A204.1 (cell line): ENCODE measurements around the gene ISLR2.

Experiments used
- FAIRE-seq: peaks from 2 replicates; lab custom pipeline; 2012; peaks lifted over from hg19 to GRCh38; lab: Jason Lieb, UNC

ISLR2 gene

DNA sequence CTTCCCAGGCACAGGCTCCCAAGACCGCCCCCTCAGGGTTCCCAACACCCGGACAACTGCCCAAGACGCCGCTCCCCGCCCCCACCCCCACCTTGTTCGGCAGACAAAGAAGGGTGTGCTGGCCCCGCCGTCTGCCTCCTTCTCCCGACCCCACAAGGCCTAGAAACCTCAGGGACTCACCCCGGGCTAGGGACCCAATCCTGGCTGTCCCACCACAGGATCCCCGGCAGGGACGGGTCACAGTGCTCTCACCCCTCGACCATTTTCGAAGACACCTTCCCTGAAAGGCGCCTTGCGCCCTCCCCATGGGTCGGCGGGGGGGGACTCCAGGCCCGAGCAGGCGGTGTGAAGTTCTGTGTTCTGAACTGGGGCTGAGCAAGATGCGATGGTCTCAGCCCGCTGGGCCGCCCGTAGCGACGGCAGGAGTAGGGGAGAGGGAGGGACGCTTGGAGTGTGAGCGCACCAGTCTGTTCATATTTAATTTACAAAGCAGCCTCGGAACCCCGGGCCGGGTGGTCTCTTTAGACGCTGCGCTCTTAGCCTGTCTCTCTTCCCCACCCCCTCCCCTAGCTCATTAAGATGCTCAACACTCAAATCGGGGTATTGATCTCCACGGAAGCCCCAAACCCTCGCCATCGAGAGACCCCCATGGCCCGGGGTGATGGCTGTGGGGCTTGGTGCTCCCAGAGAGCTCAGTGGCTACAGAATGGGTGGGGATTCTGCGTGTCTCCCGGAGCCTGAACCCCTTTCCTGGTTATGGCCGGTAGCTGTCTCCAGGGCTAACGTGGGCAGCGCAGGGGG is 1.4 kb upstream of the ISLR2 start:
- FAIRE-seq = no peak

DNA sequence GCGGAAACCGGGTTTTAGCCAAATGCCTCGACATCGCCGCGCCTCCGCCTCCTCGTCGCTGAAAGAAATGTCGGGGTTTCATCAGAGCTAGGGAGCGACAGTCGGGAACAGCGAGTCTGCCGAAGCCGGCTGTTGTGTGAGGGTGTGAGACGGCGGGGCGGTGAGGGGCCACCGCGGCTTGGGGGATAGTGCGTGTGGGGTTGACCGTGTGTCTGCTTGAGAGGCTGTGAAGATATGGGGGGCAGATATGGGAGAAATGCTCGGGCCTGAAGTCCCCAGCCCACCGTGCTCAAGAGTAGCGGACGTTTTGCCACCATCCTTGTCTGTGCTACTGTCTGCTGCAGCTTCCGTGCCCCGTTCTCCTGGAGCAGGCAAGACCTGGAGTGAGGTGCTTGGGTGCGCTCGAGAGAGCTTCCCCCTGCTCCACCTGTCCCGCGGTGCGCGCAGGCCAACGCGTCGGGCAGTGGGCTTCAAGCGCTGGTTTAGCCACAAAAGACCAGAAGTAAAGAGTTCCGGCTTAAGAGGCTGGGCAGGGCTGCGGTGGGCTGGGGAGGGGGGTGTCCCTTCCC is 716 bp upstream of the ISLR2 start:
- no peak for FAIRE-seq

DNA sequence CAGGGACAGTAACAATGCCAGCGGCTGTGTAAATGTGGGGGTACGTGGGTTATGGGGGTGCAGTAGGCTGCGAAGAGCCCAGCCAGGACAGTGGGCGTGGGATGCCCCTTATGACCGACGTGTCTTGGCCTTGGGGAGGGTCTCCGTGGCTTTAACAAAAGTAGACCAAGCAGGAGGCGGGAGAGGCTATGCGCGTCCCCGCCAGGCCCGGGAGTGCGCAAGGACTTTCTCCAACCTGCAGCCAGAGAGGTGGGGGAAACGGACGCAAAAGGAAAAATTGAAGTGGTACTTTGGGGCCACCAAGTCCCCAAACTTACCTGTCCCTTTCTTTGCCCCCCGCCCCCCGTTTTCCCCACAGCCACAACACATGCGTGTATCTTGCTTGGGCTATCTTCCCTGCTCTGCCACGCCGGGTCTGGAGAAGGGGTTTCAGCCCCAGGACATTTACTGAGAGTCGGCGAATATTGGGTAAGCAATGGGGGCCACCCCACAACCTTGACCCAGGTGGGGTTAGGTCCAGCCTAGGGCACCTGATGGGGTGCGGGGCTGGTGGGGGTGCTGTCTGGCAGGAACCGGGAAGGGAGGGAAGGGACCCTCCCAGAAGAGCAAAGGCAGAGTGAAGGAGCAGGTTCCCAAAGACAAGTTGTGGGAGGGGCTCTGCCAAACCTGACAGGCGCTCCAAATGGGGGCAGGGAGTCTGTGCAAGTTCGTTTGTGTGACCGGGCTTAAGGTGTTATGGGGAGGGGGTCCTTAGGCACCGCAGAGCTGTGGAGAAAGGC is 652 bp downstream of the ISLR2 start:
- no peak for FAIRE-seq

DNA sequence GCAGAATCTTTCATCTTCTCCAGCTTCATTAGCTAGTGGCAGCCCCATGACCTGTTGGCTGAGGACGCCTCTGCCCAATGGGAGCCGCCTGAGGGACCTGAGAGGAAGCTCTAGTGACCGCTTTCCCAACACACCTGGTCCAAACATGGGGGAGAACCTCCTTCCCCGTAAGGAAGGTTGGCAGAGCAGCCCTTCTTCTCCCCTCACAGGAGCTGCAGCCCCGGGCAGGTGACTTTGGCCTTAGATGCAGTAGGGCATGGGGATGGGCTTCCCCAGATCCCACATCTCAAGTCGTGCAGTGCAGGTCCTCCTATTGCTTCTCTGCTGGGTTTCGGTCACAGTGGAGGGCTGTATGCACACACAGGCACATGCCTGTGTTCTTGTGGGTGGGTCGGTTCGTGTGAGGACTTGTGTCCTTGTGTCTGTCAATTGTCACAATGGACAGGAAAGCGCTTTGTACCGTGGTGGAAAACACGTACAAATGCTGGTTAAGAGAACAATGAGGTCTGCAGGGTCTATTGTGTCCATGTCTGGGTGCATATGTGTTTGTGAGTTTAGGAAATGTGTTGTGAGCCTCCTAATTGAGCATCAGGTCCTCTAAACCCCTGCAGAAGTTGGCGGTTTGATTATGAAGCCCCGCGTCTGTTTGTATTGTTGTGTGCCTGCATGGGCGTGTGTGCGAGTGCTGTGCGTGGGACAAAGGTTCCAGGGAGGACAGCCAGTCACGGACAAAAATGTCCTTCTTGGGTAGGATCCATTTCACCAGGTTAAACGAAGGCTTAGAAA is 1.4 kb downstream of the ISLR2 start:
- no peak for FAIRE-seq

DNA sequence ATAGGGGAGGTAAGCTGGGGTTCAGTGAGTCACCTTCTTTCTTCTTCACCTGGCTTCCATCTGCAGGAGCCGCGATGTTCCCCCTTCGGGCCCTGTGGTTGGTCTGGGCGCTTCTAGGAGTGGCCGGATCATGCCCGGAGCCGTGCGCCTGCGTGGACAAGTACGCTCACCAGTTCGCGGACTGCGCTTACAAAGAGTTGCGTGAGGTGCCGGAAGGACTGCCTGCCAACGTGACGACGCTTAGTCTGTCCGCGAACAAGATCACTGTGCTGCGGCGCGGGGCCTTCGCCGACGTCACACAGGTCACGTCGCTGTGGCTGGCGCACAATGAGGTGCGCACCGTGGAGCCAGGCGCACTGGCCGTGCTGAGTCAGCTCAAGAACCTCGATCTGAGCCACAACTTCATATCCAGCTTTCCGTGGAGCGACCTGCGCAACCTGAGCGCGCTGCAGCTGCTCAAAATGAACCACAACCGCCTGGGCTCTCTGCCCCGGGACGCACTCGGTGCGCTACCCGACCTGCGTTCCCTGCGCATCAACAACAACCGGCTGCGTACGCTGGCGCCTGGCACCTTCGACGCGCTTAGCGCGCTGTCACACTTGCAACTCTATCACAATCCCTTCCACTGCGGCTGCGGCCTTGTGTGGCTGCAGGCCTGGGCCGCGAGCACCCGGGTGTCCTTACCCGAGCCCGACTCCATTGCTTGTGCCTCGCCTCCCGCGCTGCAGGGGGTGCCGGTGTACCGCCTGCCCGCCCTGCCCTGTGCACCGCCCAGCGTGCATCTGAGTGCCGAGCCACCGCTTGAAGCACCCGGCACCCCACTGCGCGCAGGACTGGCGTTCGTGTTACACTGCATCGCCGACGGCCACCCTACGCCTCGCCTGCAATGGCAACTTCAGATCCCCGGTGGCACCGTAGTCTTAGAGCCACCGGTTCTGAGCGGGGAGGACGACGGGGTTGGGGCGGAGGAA is 2.6 kb downstream of the ISLR2 start:
- FAIRE-seq = no peak

DNA sequence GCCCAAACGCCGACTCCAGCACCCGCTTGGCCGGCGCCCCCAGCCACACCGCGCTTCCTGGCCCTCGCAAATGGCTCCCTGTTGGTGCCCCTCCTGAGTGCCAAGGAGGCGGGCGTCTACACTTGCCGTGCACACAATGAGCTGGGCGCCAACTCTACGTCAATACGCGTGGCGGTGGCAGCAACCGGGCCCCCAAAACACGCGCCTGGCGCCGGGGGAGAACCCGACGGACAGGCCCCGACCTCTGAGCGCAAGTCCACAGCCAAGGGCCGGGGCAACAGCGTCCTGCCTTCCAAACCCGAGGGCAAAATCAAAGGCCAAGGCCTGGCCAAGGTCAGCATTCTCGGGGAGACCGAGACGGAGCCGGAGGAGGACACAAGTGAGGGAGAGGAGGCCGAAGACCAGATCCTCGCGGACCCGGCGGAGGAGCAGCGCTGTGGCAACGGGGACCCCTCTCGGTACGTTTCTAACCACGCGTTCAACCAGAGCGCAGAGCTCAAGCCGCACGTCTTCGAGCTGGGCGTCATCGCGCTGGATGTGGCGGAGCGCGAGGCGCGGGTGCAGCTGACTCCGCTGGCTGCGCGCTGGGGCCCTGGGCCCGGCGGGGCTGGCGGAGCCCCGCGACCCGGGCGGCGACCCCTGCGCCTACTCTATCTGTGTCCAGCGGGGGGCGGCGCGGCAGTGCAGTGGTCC is 3.5 kb downstream of the ISLR2 start:
- FAIRE-seq = no peak

DNA sequence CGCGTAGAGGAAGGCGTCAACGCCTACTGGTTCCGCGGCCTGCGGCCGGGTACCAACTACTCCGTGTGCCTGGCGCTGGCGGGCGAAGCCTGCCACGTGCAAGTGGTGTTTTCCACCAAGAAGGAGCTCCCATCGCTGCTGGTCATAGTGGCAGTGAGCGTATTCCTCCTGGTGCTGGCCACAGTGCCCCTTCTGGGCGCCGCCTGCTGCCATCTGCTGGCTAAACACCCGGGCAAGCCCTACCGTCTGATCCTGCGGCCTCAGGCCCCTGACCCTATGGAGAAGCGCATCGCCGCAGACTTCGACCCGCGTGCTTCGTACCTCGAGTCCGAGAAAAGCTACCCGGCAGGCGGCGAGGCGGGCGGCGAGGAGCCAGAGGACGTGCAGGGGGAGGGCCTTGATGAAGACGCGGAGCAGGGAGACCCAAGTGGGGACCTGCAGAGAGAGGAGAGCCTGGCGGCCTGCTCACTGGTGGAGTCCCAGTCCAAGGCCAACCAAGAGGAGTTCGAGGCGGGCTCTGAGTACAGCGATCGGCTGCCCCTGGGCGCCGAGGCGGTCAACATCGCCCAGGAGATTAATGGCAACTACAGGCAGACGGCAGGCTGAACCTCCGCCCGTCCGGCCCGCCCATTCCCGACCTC is 4.1 kb downstream of the ISLR2 start:
- FAIRE-seq = no peak

DNA sequence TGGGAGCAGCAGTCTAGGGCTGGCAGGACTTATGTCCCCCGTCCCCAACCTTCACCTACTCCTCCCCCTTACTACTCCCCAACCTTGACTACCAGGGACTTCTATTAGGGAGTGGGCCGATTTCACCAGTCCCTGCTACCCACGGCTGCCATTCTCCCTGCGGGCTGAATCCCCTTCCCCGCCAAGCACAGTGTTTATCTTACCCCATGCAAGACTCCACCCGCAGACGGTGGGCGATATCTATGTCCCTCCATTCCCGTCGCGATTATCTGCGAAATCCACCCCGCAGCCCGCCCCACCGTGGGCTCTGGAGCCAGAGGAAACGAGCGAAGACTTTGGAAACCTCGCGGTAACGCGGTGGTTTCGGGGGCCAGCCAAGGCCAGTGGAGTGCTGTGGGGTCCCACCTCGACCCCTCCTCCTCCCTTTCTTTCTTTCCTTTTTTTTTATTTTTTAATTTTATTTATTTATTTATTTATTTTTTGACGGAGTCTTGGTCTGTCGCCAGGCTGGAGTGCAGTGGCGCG is 4.7 kb downstream of the ISLR2 start:
- no peak for FAIRE-seq

DNA sequence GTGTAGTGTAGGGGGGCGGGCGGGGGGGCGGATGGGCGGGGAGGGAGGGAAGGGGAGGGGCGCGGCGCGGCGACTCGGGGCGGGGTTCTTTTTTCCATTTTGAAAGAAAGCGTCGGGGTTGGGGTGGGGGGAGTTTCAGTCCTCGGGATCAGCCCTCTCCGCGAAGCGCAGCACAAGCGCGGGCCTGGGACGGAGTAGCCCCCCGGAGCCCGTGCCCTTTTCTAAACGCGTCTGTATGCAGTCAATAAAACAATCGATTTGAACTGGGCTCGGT is 6.1 kb downstream of the ISLR2 start:
- no peak for FAIRE-seq

DNA sequence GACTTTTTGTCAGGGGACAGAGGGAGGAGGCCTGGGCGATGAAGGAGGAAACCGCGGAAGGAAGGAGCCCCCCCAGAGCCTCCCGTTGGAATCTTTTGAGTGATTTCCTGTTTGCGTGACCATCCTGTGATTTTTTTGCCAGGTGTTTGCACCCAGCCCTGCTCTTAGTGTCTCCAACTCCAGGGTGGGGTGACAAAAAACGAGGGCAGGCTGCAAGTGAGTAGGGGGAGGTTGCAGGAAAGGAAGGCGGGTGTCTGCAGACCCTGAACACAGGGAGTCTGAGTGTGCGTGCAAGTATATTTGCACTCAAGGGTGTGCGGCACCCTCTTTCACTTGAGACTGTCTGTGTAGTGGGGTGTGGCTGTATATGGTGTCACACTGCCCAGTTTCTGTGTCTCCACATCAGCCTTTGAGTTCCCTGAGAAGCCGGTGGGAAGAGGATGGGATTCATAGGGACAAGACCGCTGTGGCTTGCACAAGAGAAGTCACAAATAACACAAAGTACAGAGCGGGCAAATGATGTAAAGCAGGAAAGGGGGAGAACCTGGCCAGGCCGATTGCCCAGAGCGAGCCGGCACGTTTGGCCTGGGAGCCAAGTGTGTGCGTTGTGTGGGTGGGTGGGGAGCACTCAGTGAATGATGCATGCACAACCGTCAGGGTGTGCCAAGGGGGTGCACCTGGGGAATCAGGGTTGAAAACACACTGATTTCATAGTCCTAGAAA is 6.6 kb downstream of the ISLR2 start:
- FAIRE-seq = no peak

DNA sequence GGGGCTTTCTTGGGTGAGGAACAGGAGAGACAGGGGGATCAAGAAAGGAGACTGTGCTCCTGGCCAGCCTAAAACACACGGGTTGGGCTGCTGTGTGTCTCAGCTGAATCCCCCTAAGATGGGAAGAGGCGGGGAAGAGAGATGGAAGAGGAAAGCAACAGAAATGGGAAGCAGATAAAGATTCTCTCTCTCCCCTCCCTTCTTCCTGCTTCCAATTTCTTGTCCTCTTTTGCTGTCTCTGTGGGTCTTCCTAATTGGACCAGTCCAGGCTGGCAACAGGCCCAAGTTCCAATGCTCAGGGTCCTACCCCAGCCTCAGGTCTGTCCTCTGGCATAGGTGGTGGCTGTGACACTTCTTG is 7.1 kb downstream of the ISLR2 start:
- no peak for FAIRE-seq

DNA sequence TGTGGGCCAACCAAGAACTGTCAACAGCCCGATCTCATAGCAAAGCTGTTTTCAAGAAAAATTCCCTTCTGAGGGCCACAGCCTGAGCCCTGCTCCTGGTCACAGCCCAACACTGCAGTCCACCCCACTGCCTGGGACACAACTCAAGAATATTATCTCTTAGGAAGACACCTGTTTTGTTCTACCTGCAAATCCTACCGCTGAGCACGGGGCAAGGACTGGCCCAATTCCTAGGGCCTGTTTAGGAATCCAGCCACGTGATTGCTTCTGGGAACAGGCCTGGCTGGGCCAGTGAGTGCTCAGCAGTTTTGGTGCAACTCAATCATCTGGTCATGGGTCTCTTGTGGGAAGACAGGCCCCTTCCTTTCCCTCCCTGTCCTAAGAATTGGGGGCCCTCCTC is 8.3 kb downstream of the ISLR2 start:
- FAIRE-seq = no peak

DNA sequence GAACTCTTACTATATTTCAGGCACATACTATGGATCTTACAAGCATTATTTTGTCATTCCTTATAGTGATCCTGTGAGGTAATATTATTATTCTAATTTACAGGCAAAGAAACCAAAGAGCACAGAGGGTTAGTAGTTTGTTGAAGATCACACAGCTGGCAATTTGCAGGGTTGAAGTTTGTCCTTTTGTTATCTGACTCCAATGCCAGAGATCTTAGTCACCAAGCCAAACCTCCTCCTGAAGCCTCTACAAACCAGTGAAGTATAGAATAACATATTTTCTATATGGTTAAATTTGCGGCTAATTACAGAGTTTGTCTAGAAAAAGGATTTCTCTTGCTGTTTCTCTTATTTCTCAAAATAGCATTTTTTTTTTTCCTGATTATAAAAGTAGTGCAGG is 11.2 kb downstream of the ISLR2 start:
- FAIRE-seq = no peak

DNA sequence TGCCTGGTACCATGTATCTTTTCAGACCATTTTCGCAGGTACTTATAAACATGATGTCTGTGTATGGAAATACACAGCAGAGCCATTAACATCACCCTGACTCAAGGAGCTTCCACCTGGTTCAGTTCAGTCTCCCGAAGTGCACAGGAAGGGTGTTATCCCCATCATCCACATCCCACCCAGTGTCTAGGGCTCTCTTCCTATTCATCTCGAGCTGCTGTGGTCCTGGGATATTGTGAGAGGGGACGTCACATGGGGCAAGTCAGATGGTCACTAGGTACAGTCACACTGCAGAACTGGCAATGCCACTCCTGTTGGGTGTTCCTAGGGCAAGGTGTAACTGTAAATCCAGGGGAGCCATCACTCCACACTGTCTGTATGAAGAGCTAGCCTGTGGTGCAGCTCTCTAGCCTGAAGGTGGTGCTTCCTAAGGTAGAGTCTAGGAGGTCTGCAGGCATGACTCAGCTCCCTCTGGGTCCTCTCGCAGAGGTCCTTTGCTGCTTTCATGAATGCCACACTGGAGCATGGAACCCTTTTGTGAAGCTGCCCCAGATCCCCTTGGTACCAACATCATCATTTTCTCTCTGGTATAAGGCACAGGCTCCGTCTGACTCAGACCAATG is 13.9 kb downstream of the ISLR2 start:
- FAIRE-seq = no peak

DNA sequence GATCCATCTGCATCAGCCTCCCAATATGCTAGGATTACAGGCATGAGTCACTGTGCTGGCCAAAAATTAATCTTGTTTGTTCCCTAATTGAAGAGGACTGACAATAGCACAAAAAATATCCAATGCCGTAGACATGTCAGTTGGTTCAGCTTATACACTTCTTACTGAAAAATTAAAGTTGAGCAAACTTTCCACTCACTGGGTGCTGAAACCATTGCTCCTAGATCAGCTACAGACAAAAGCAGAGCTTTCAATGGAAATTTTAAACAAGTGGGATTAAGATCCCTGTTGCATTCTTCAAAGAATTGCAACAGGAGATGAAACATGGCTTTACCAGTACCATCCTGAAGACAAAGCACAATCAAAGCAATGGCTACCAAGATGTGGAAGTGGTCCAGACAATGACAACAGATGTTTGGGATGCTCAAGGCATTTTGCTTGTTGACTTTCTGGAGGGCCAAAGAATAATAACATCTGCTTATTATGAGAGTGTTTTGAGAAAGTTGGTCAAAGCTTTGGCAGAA is 16.0 kb downstream of the ISLR2 start:
- no peak for FAIRE-seq

DNA sequence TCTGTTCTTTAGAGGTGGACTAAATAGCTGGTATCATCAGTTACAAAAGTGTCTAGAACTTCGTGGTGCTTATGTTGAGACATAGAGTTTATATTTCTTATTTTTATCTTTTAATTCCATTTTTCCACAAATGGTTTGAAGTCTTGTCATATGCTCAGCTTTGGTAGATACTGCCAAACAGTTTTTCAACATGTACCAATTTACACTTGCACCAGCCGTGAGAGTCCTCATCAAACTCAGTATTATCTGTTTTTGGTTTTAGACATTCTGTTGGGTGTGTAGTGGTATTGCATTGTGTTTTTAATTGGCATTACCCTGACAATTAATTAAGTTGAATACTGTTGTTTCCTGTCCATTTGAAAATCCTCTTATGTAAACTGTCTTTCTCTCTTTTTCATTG is 16.7 kb downstream of the ISLR2 start:
- FAIRE-seq = no peak

DNA sequence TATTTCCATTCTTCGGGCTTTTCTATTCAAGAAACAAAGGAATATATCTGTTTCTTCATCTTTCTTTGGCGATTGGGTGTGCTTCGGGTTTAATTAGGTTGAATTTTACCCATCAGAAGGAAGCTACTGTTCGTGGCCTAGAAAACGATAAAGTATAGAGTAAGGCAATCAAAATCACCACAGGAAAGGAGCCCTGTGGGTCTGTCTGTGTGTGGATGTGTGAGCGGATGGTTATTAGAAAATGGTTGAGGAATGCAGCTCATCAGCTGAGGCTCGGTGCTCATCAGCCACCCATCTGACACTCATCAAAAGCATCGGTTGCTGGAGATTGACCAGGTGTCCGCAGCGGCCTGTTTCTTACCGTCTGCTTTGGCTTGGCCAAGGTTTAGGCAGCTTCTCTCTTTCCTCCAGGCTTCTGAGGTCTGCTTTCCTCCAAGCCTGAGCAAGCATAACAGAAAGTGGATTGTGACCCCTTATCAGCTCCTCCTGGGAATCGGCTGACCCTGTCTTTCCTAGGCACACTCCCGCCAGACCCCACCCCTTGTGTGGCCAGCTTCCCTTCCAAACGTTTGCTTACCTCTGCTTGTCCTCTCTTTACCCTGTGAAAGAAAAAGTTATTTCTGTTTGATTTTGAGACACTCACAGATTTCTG is 25.5 kb downstream of the ISLR2 start:
- FAIRE-seq = no peak

DNA sequence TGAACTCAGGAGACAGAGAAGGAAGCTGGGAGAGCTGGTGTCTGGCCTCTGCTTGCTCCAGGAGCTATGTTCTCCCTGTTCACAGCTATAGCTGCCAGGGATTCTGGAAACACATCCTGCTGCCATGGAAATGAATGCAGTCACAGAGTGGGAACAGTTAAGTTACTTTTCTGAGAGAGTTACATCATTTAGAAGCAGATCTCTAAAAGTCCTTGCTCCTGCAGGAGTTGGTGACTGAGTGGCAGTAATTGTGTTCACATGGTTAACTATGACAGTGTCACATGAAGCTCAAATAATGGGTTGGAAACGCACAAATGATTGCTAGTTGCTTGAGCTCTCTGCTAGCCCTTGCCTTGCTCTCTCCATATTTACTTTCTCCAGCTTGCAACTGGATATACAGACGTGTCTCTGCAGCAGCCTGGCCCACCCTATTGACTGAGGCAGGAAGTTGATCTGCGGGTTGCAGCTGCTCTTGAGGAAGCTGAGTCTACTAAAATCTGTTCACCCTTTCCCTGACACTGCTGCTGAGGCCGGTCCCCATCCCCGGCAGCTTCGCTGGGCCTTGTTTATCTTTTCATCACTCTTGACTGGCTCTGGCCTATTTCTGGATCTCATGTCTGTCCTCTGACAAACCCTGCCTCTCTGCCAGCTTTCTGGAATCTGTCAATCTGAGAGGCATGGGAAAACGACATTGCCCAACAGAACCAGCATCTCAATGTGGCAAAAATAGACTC is 26.5 kb downstream of the ISLR2 start:
- FAIRE-seq = no peak
